Esophagus squamous epithelium (tissue), 5 donors: ENCODE results near the gene AHDC1. TPM values are rescaled to one million over a fixed set of nuclear protein-coding genes. Genes with fewer than 3 reads are reported as not detected.
A peak's percentile ranks its signal among the peaks of the same experiment; 100 is the strongest.

Source experiments
- DNase-seq: peaks from one replicate; lab custom pipeline; 2025; lab: John Stamatoyannopoulos, UW
- H3K27ac ChIP-seq, 4 donors: fragments of 200-600 bp; sonication (generic); one replicate each; pipeline ENCODE4 v1.5.1; 2016 to 2019; ENCODE audit warnings: mild to moderate bottlenecking in 1 of 4
- H3K27me3 ChIP-seq, 4 donors: fragments of 200-600 bp; sonication (generic); 1 replicate in 3 of 4; 2 replicates in 1 of 4; pipeline versions ENCODE4 v1.5.1 to v1.6.0; 2017 to 2021; ENCODE audit warnings: antibody characterized with exemption in 1 of 4
- H3K36me3 ChIP-seq, 3 donors: fragments of 200-600 bp; sonication (generic); one replicate each; pipeline ENCODE4 v1.5.1; 2016 to 2019
- H3K4me1 ChIP-seq, 3 donors: fragments of 200-600 bp; sonication (generic); one replicate each; pipeline ENCODE4 v1.5.1; 2017 to 2019
- H3K4me3 ChIP-seq, 4 donors: fragments of 200-600 bp; sonication (generic); 1 replicate in 3 of 4; 2 replicates in 1 of 4; pipeline ENCODE4 v1.5.1; 2016 to 2019; ENCODE audit warnings: mild to moderate bottlenecking in 2 of 4, moderate library complexity in 1 of 4
- H3K9me3 ChIP-seq, 3 donors: fragments of 200-600 bp; sonication (generic); one replicate each; pipeline ENCODE4 v1.5.1; 2016 to 2019
- POLR2A ChIP-seq, 4 donors: fragments of 450-650 bp; IDR thresholded peaks; one replicate each; pipeline ENCODE4 v1.6.1; 2017; ENCODE audit warnings: antibody characterized with exemption in 4 of 4, mild to moderate bottlenecking in 4 of 4, moderate library complexity in 3 of 4
- WGBS, 2 donors: methylation state at CpG; one replicate each; pipeline ENCODE4 v1.1.5; 2018; 5-methylcytosine and 5-hydroxymethylcytosine counted together
- intact Hi-C: fragments of 100-400 bp; cut with DNase I; formaldehyde crosslinking; loops from one replicate; pipeline ENCODE4 v1.15.0; 2022
- total RNA-seq, 4 donors: library from RNA; depleted of rRNA; stranded (reverse); fragments of >200 nt; gene quantifications; one replicate each; pipeline ENCODE4 v1.1.0, GENCODE V29; 2016
- TF ChIP-seq, protein P1 (sequence below), 6 experiments: fragments of 450-650 bp in 4 of 6; fragments of 200-600 bp in 2 of 6; sonication (generic) in 2 of 6; IDR thresholded peaks; one replicate each; pipeline ENCODE4 v1.5.1; 2016 to 2019; ENCODE audit warnings: antibody characterized with exemption in 6 of 6, mild to moderate bottlenecking in 4 of 6, moderate library complexity in 4 of 6
- donor health status: DM: yes; HTN: yes; CAD: no.

Gene AHDC1
- total RNA-seq, 4 donors from 2014 or later: 22.2 to 112 (median 30.6) TPM

DNA sequence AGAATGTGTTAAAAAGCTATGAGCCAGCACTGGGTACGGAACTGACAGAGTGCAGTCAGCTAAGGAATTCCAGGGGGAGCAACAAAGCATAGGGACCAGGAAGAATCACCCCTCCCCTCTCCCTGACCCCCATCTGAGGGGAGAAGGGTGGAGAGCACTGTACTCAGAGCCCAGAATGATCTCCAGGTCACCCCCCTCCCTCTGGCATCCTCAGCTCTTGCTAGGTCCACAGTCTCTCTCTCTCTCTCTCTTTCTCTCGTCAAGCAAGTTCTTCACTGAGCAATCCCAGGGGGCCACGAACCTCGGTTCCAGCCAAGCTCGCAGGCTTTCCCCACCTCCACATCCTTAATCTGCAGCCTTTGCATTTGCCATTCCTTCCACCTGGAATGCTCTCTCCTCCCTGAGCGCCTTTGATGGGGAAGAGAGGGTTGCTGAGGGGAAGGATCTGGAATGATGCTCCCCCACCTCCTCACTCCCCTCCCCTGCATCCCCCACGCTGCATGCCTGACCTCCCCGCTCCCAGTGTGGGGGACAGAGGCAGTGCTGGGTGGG, 107.3 kb downstream of the AHDC1 start:
- intact Hi-C loops: no loop called here
- Histone ChIP-seq H3K4me1 (peaks cover 8 to 28% (median 15%) of the 10 kb centered on the region in 3 donors), H3K4me3 (peak overlapping the region in 1 of 4 donors; percentile 37), H3K27me3 (no peaks in the 10 kb centered on the region), H3K9me3 (no peaks in the 10 kb centered on the region), H3K27ac (no peak overlapping the region), H3K36me3 (no peaks in the 10 kb centered on the region)
- TF ChIP-seq, protein P1, sequence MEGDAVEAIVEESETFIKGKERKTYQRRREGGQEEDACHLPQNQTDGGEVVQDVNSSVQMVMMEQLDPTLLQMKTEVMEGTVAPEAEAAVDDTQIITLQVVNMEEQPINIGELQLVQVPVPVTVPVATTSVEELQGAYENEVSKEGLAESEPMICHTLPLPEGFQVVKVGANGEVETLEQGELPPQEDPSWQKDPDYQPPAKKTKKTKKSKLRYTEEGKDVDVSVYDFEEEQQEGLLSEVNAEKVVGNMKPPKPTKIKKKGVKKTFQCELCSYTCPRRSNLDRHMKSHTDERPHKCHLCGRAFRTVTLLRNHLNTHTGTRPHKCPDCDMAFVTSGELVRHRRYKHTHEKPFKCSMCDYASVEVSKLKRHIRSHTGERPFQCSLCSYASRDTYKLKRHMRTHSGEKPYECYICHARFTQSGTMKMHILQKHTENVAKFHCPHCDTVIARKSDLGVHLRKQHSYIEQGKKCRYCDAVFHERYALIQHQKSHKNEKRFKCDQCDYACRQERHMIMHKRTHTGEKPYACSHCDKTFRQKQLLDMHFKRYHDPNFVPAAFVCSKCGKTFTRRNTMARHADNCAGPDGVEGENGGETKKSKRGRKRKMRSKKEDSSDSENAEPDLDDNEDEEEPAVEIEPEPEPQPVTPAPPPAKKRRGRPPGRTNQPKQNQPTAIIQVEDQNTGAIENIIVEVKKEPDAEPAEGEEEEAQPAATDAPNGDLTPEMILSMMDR (IDR thresholded peaks at IDR 0.05): no peak
- no peak for TF ChIP-seq POLR2A (IDR thresholded peaks at IDR 0.05)
- WGBS, 2 donors: 26 to 27% methylated on average over 5 to 7 of the region's 8 CpGs
- no peak for DNase-seq

DNA sequence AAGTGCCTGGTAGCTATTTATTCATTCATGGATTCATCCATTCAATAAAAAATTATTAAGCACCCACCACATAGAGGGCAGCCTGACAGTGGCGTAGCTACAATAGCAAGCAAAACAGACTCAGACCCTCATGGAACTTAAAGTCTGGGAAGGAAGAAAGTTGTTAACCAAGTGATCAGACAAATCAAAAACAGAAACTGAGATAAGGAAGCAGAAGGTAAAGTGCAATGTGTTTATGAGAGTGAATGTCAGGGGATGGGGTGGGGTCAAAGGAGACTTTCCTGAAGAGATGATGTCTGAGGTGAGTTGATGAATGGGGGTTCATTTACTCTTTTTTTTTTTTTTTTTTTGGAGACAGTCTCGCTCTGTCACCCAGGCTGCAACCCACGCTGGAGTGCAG, 111.1 kb downstream of the AHDC1 start:
- DNase-seq: no peak
- Histone ChIP-seq H3K27me3 (no peaks in the 10 kb centered on the region), H3K36me3 (no peaks in the 10 kb centered on the region), H3K4me3 (no peak overlapping the region), H3K4me1 (peaks cover 20 to 52% (median 27%) of the 10 kb centered on the region in 3 donors), H3K9me3 (no peaks in the 10 kb centered on the region), H3K27ac (peak overlapping the region; percentile 100)
- intact Hi-C loops: no loop called here
- TF ChIP-seq, protein P1 (IDR thresholded peaks at IDR 0.05): no peak
- TF ChIP-seq POLR2A (IDR thresholded peaks at IDR 0.05): no peak
- WGBS, 2 donors: 77 to 91% methylated on average over 3 of the region's 3 CpGs

DNA sequence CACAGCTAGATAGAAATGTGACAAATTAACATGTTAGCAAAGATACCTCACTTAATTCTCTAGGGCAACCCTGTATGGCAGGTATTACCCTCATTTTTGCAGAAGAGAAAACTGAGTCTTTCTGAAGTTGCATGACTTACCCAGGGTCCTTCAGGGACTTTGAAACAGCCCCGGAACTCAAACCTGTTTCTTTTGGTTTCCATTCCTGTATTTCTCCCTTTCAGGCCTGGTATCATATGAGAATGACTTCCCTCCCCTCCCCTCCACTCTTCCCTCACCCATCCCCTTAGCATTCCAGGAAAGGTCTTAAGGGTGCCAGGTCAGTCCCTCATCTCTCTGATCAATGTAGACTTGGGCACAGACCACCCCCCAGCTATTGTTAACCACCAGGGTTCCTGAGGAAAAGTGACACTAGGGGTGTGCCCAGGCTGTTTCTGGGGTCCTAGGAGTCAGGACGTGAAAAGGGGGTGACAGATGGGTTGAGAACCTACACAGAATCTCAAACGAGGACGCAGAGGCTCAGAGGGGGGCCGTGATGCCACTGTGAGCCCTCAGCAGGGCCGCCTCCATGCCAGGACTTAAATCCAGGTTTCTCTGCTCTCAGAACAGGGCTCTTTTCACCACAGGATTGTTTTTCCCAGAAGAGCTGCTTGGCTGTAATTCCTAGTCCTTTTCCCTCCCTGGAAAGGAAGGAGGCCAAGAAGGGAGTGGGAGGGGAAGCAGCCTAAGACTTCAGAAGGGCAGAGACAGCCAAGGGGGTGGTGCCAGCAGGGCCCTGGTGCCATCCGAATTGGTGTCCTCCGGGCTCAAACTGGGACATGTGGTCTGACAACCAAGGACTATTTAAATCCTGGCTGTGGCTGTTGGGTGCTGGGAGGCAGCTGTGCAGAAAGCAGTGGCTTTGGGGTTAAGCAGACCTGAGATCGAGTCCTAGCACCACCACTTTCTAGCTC, 111.9 kb downstream of the AHDC1 start:
- peaks cover 20 to 50% (median 28%) of the 10 kb centered on the region in 3 donors for H3K4me1 ChIP-seq
- TF ChIP-seq, protein P1 (IDR thresholded peaks at IDR 0.05): no peak
- no peak for TF ChIP-seq POLR2A (IDR thresholded peaks at IDR 0.05)

DNA sequence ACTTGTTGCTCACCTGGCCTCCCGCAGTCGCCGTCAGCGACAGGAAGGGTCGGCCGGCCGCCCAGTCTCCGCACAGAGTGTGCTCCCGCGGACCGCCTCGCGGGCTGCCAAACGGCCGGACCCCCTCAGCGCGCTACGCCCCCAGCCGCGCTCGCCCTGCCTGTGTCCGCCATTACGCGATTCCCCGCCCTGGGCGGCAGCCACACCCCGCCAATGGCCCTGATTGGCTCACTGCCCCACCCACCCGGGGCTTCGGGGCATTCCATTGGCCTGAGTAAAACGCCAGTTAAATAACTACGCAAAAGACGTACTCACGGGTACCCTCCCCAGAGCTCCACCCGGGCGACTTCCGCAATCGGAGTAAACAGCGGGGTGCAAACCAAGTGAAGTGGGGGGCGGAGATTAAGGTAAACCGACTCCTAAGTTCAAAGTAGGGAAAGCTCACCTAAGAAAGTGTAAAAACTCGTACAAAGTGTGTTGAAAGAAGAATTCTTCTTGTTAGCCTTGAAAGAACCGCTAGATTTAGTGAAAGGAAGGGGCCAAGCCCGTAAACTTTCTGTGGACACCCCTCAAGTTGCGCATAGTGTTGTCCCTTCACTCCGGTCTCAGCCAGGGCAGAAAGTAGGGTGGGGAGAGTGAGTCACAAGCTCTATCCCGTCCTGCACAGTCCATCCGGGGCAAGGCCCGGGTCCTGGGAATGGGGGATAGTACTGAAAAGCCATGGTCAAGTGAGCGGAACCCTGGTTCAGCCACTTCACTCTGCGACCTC, 113.8 kb downstream of the AHDC1 start, which contains the start of gene WASF2:
WASF2 (minus strand) TSS at position 195 of the 769 bp plus-strand sequence. CDS start 61,277 bp downstream, outside the sequence.
- Histone ChIP-seq H3K27ac (peak within 1 kb of the TSS; percentile 100), H3K4me3 (peak within 1 kb of the TSS; percentile 86 to 99 (median 96)), H3K27me3 (no peaks in the 10 kb centered on the region), H3K9me3 (no peaks in the 10 kb centered on the region), H3K36me3 (peaks cover 0 to 10% (median 0%) of the 10 kb centered on the region in 3 donors), H3K4me1 (peaks cover 20 to 61% (median 34%) of the 10 kb centered on the region in 3 donors)
- DNase-seq: peak; percentile 85
- TF ChIP-seq, protein P1 (IDR thresholded peaks at IDR 0.05): no peak
- TF ChIP-seq POLR2A (IDR thresholded peaks at IDR 0.05): peak in 3 of 4 donors; percentile 95 to 99 (median 99)
- WGBS, 2 donors: 1 to 2% methylated on average over 14 to 20 of the region's 50 CpGs
- intact Hi-C loops: loop anchor here (10.0 kb wide), 1 partner anchor 75 kb away; no protein-coding TSS in a partner anchor

More for the DNA sequence above, 111.9 kb downstream of the AHDC1 start:
- Histone ChIP-seq H3K36me3 (no peaks in the 10 kb centered on the region), H3K4me3 (peak overlapping the region in 1 of 4 donors; percentile 9), H3K27ac (peak overlapping the region; percentile 100), H3K27me3 (no peaks in the 10 kb centered on the region), H3K9me3 (no peaks in the 10 kb centered on the region)
- intact Hi-C loops: no loop called here
- 7 to 21% methylated on average over 4 of the region's 9 CpGs for WGBS, 2 donors
- DNase-seq: no peak
